ENCODE measurements around the gene BCL11A.
"Not testable (repeated sequence)": the region's sequence is repeated elsewhere in the genome, so short reads cannot be mapped to it uniquely, and the experiment has no call there.

The BCL11A gene

DNA sequence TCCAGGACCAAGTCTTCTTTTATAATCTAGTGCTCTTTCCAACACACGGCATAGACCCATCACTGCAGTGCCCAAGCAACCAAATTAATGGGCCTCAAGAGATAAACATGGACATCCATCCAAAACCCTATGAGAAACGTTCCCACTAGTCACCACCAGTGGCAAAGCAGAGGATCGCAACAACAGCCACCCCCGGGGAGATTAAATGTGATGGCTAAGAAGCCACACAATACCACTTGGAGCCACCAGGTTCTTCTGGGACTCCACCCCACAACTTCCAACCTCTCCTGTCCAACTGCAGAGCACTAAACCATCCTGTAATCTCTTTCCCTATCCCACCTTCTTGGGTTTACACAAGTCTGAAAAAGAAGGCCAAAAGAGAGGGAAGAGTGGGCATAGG is 123.8 kb downstream of the BCL11A start:
- DNase-seq (ENCODE audit: low read depth): no peak

- DNase-seq (ENCODE audit: low read depth): no peak
Measured at GRCh38 chr2:60426880-60427279, 126.6 kb downstream of the BCL11A start.

- no peak for DNase-seq (ENCODE audit: low read depth)
Measured at GRCh38 chr2:60426341-60426740, 127.1 kb downstream of the BCL11A start.

DNA sequence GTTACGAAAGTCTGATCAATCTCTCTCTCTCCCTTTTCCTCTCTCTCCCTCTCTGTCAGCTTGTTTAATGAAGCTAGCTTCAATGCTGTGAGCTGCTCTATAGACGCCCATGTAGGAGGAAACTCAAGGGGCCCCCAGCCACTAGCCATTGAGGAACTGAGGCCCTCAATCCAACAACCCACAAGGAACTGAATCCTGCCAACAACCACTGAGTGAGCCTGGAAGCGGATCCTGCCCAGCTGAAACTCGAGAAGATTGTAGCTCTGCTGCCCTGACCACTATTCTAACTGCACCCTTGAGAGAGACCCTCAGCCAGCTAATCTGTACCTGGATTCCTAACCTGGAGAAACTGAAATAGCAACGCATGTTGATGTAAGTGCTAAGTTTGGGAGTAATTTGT is 129.2 kb downstream of the BCL11A start:
- no peak for DNase-seq (ENCODE audit: low read depth)

DNA sequence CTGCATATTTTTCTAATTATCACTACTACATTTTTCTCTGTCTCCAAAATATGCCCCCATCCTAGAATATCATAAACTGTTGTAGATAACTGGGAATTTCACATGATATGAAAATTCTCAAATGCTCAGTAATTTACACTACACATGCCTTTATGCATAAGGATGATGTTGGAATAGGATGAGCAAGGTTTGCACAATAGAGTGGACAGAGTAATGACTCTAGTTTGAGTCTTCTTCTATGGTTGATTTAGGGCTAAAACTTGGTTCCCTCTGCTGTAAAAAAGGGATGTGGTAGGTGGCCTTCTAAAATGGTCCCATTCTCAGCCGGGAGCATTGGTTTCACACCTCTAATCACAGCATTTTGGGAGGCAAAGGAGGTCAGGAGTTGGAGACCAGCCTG is 129.9 kb downstream of the BCL11A start:
- DNase-seq (ENCODE audit: low read depth): no peak

- DNase-seq (ENCODE audit: low read depth): no peak
Measured at GRCh38 chr2:60422826-60423483, 130.5 kb downstream of the BCL11A start.

DNA sequence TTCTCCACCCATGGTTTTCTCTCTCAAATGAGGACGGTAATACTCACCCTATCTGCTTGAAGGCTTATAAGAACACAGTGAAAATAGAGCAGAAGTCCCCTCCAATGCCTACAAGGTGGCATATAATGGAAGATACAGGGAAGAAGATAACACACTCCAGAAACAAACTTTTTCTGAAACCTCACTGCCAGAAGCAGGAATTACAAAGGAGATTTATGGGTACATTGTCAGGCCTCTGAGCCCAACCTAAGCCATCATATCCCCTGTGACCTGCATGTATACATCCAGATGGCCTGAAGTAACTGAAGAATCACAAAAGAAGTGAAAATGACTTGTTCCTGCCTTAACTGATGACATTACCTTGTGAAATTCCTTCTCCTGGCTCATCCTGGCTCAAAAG is 136.2 kb downstream of the BCL11A start:
- DNase-seq (ENCODE audit: low read depth): not testable (repeated sequence)

GRCh38 chr2:60416221-60417008 is 137.0 kb downstream of the BCL11A start:
- no peak for DNase-seq (ENCODE audit: low read depth)

GRCh38 chr2:60415814-60416213 is 137.6 kb downstream of the BCL11A start:
- DNase-seq (ENCODE audit: low read depth): no peak

DNA sequence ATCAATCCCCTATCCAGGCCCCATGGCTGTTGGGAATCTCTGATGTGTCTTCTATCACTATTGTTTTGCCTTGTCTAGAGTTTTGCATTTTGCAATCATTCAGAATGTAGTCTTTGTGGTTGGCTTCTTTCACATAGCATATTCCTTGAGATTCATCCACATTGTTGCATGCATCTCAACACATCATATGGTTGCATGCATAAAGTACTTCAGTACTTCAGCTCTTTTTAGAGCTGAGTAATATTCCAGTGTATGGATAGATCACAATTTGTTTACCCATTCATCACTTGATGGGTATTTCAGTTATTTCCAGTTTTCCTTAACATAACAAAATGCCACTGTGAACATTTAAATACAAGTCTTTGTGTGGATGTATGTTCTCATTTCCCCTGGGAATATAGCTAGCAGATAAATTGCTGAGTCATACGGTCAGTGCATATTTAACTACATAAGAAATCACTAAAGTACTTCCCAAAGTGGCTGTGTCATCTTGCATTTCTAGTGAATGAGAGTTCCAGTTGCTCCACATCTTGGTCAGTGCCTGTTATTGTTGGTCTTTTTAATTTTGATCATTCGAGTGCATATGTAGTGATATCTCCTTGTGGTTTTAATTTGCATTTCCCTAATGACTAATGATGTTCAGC is 138.8 kb downstream of the BCL11A start:
- DNase-seq (ENCODE audit: low read depth): no peak

DNA sequence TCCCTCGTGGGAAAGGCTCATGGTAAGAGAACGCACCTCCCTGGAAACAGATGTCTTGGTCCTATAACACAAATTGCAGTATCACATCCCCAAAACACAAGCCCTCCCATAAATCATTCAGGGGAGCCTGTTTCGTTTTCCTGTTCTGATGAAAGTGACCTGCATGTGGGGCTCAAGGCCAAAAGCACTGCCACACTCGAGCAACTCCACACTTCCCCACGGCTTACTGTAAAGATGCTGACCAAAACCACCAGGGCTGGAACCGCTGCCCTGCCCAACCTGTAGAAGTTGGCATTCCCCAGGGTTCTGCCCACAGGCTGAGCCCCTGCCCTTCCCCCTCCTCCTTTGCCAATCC is 139.7 kb downstream of the BCL11A start:
- DNase-seq (ENCODE audit: low read depth): no peak

- DNase-seq (ENCODE audit: low read depth): no peak
Measured at GRCh38 chr2:60413069-60413813, 140.2 kb downstream of the BCL11A start.

DNA sequence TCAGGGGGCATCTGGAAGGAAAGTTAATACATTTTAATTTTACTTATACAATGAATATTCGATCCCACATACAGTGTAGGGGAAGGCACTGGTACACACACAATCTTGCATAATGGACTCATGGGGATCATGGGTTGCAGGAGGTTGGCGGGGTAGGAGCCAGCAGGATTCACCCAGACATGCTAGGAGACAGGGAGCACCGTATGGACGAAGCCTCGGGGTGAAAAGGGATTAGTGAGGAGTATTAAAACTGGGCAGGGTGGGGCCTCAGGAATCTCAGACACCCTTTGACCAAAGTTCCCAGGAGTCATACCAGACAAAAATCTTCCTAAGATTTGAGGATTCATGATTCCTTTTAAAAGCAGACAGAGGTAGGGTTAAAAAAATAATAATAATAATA is 140.8 kb downstream of the BCL11A start:
- no peak for DNase-seq (ENCODE audit: low read depth)

DNA sequence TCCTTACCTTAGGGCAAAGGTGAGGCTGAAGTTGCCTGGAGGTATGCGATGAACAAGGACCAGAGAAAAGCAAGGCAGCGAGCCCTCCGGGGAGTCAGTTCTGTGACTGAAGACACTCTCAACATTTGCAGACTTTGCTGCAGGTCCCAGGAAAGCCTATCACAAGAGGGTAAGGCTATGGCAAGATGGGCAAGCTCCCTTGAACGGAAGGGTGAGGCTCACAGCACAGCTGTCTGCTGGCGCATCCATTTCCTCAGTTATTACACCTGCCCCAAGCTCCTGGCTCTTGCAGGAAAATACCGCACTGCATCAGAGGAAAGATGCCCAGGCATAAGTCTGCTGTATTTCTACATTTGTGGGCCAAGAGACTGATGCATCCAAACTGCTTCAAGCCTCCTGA is 141.4 kb downstream of the BCL11A start:
- DNase-seq (ENCODE audit: low read depth): no peak

- DNase-seq (ENCODE audit: low read depth): no peak
Measured at GRCh38 chr2:60411295-60411694, 142.2 kb downstream of the BCL11A start.

GRCh38 chr2:60410456-60411146 is 142.9 kb downstream of the BCL11A start:
- no peak for DNase-seq (ENCODE audit: low read depth)

DNA sequence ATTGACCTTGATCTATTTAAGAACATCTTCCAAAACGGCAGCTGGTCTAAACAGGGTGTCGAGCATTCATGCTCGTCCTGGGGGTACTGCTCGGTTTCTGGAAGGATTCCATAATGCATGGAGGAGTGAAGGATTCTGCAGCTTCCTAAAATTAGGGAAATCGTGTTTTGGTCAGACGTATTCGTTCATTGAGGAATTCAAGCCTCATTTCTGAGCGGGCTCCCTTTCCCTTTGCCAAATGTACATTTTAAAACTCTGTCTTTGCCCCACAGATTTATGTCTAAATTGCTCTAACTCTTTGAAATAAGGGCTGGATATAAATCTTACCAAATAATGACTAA is 144.0 kb downstream of the BCL11A start:
- no peak for DNase-seq (ENCODE audit: low read depth)

- no peak for DNase-seq (ENCODE audit: low read depth)
Measured at GRCh38 chr2:60408811-60409530, 144.5 kb downstream of the BCL11A start.

GRCh38 chr2:60408207-60408606 is 145.2 kb downstream of the BCL11A start:
- DNase-seq (ENCODE audit: low read depth): no peak

- no peak for DNase-seq (ENCODE audit: low read depth)
Measured at GRCh38 chr2:60407398-60407797, 146.1 kb downstream of the BCL11A start.

GRCh38 chr2:60406192-60406591 is 147.3 kb downstream of the BCL11A start:
- DNase-seq (ENCODE audit: low read depth): peak; percentile 71

Data from CMK (cell line).